Rectal smooth muscle tissue (tissue), 1 donor: Measurements from ENCODE around the gene ZNF212.
A peak's percentile ranks its signal among the peaks of the same experiment; 100 is the strongest.
"Not testable (repeated sequence)": the region's sequence is repeated elsewhere in the genome, so short reads cannot be mapped to it uniquely, and the experiment has no call there.

Source experiments
- H3K27ac ChIP-seq: one replicate; pipeline ENCODE4 v1.7.0; 2013; ENCODE audit warnings: low read depth, low read length, inconsistent platforms
- H3K27me3 ChIP-seq: one replicate; pipeline ENCODE4 v1.7.0; 2013; ENCODE audit warnings: low read length; ENCODE audit not compliant: control insufficient read depth, insufficient read depth
- H3K36me3 ChIP-seq: one replicate; pipeline ENCODE4 v1.7.0; 2013; ENCODE audit warnings: low read length; ENCODE audit not compliant: control insufficient read depth, insufficient read depth
- H3K4me1 ChIP-seq: one replicate; pipeline ENCODE4 v1.7.0; 2013; ENCODE audit warnings: low read length; ENCODE audit not compliant: control insufficient read depth, insufficient read depth
- H3K4me3 ChIP-seq: one replicate; pipeline ENCODE4 v1.7.0; 2013; ENCODE audit warnings: low read length
- H3K9ac ChIP-seq: one replicate; pipeline ENCODE4 v1.7.0; 2013; ENCODE audit warnings: low read length

Gene ZNF212

DNA sequence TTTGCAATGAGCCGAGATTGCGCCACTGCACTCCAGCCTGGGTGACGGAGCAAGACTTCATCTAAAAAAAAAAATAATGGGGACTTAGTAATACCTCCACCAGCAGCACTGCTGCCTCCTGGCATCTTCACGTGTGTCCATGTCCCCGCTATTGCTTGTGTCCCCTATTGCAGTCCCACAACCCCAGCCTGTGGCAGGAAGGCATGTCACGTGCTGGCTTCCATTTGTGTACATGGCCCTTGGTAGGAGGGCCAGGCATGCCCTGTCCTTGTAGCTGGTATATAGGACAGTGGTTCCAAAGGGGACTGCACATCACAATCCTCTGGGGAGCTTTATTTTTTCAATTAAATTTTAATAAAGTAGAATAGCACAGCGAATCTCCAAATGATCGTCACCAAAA is 28.3 kb downstream of the ZNF212 start:
- Histone ChIP-seq H3K27ac (no peak overlapping the region), H3K36me3 (peaks cover 13% of the 10 kb centered on the region), H3K4me3 (no peak overlapping the region), H3K4me1 (no peaks in the 10 kb centered on the region), H3K9ac (no peak overlapping the region), H3K27me3 (no peaks in the 10 kb centered on the region)

DNA sequence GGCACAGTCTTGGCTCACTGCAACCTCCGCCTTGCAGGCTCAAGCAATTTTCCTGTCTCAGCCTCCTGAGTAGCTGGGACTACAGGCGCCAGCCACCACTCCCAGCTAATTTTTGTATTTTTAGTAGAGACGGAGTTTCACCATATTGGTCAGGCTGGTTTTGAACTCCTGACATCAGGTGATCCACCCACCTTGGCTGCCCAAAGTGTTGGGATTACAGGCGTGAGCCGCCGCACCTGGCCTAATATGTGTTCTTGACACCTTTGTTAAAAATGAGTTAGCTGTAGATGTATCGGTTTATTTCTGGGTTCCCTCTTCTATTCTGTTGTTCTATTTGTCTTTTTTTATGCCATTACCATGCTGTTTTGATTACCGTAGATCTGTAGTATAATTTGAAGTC is 35.0 kb downstream of the ZNF212 start:
- not testable (repeated sequence) for H3K36me3 ChIP-seq, H3K27me3 ChIP-seq, H3K9ac ChIP-seq, H3K4me1 ChIP-seq, H3K27ac ChIP-seq, H3K4me3 ChIP-seq

GRCh38 chr7:149277871-149278270 is 38.4 kb downstream of the ZNF212 start:
- Histone ChIP-seq H3K4me1 (no peaks in the 10 kb centered on the region), H3K27me3 (no peaks in the 10 kb centered on the region), H3K4me3 (no peak overlapping the region), H3K27ac (no peak overlapping the region), H3K36me3 (peaks cover 10% of the 10 kb centered on the region), H3K9ac (no peak overlapping the region)

DNA sequence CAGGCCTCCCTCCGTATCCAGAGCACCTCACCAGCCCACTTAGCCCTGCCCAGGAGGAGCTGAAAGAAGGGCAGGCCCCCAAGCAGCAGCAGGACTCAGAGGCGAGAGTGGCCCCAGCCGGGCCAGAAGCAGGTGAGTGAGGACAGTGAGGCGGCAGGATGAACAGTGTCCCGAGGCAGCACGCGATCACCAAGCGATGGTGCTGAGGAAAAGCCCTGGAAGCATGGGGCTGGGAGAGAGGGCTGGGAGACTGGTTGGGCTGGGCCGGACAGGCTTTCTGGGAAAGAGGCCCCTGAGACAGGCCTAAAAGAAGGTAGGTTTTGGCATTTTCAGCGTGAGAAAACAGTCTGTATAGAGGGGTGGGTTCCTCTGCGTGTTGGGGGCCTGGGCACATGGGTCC is 38.9 kb downstream of the ZNF212 start:
- Histone ChIP-seq H3K4me3 (no peak overlapping the region), H3K27ac (no peak overlapping the region), H3K36me3 (peaks cover 10% of the 10 kb centered on the region), H3K4me1 (no peaks in the 10 kb centered on the region), H3K9ac (no peak overlapping the region), H3K27me3 (no peaks in the 10 kb centered on the region)

DNA sequence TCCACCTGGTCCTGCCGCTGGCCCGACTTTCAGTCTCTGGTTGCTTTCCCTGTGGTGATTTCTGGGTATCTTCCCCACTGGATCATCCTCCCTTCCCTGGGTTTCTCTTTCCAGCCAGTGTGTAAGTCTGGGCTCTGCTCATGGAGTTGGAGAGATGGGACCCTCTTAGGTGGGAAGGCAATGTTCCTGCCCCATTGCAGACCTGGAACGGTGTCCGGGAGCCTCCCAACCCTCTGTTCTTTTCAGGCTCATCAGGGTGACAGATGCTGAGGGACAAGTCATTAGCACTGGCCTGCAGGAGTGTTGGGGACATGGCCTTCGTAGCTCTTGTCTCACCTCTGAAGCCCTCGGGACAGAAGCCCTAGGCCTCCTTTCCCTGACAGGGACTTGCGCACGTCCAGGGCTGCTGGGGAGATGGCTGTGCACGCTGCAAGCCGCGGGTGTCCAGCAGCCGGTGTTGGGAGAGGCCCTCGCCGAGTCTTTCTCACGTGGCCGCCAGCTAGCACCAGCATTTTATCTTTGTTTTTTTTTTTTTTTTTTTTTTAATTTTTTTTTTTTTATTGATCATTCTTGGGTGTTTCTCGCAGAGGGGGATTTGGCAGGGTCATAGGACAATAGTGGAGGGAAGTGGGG is 39.8 kb downstream of the ZNF212 start:
- Histone ChIP-seq H3K36me3 (peaks cover 10% of the 10 kb centered on the region), H3K9ac (no peak overlapping the region), H3K4me3 (no peak overlapping the region), H3K4me1 (no peaks in the 10 kb centered on the region), H3K27me3 (no peaks in the 10 kb centered on the region), H3K27ac (no peak overlapping the region)

DNA sequence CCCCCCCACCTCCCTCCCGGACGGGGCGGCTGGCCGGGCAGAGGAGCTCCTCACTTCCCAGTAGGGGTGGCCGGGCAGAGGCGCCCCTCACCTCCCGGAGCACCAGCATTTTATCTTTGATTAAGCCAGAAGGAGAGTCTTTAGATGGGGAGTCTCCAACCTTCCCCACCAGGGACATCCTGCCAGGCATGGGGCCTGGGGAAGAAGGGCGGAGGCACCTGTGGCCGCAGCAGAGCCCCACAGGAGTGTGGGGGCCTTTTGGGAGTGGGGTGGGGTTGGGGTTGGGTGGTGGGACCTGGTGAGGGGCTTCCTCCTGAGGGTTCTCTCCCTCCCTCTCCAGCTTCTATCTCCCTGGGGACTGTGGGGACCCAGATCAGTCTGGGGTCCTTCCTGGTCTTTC is 40.7 kb downstream of the ZNF212 start:
- H3K27ac ChIP-seq, result no peak overlapping the region
- no peaks in the 10 kb centered on the region for H3K4me1 ChIP-seq
- H3K4me3 ChIP-seq, result no peak overlapping the region
- peaks cover 10% of the 10 kb centered on the region for H3K36me3 ChIP-seq
- no peaks in the 10 kb centered on the region for H3K27me3 ChIP-seq
- H3K9ac ChIP-seq, result no peak overlapping the region

GRCh38 chr7:149280661-149281507 is 41.4 kb downstream of the ZNF212 start:
- no peaks in the 10 kb centered on the region for H3K27me3 ChIP-seq
- H3K9ac ChIP-seq, result no peak overlapping the region
- no peak overlapping the region for H3K4me3 ChIP-seq
- H3K36me3 ChIP-seq, result peaks cover 10% of the 10 kb centered on the region
- no peak overlapping the region for H3K27ac ChIP-seq
- H3K4me1 ChIP-seq, result peaks cover 2% of the 10 kb centered on the region

- peaks cover 2% of the 10 kb centered on the region for H3K4me1 ChIP-seq
- no peak overlapping the region for H3K4me3 ChIP-seq
- H3K27me3 ChIP-seq, result no peaks in the 10 kb centered on the region
- peaks cover 10% of the 10 kb centered on the region for H3K36me3 ChIP-seq
- H3K27ac ChIP-seq, result no peak overlapping the region
- H3K9ac ChIP-seq, result no peak overlapping the region
Observed at GRCh38 chr7:149281508-149282330, 42.3 kb downstream of the ZNF212 start.

GRCh38 chr7:149282331-149282655 is 42.8 kb downstream of the ZNF212 start:
- Histone ChIP-seq H3K4me1 (peaks cover 2% of the 10 kb centered on the region), H3K36me3 (peaks cover 10% of the 10 kb centered on the region), H3K27ac (no peak overlapping the region), H3K27me3 (no peaks in the 10 kb centered on the region), H3K9ac (no peak overlapping the region), H3K4me3 (no peak overlapping the region)

- H3K27ac ChIP-seq, result no peak overlapping the region
- peaks cover 5% of the 10 kb centered on the region for H3K36me3 ChIP-seq
- H3K9ac ChIP-seq, result no peak overlapping the region
- H3K4me1 ChIP-seq, result peaks cover 2% of the 10 kb centered on the region
- H3K4me3 ChIP-seq, result no peak overlapping the region
- no peaks in the 10 kb centered on the region for H3K27me3 ChIP-seq
Observed at GRCh38 chr7:149283321-149283720, 43.9 kb downstream of the ZNF212 start.

DNA sequence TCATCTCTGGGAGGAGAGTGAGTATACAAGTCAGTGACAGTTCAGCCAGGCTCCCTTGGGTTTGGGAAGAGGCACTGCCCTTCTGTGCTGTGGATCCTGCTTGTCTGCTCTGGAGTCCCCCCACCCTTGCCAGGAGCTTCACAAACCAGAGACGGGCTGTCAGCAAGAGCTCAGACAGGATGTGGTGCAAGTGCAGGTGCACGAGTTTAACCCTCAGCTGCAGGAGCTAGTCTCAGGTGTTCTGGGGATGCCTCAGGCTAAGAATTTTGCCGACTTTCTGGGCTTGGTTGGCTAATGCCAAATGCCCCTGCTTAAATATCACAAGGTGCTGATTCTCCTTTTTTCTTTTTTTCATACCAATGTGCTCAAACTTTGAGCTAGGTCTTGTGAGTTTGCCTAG is 44.9 kb downstream of the ZNF212 start:
- H3K4me3 ChIP-seq, result peak overlapping the region; percentile 91
- peaks cover 2% of the 10 kb centered on the region for H3K4me1 ChIP-seq
- H3K27me3 ChIP-seq, result no peaks in the 10 kb centered on the region
- H3K9ac ChIP-seq, result no peak overlapping the region
- no peak overlapping the region for H3K27ac ChIP-seq
- no peaks in the 10 kb centered on the region for H3K36me3 ChIP-seq

DNA sequence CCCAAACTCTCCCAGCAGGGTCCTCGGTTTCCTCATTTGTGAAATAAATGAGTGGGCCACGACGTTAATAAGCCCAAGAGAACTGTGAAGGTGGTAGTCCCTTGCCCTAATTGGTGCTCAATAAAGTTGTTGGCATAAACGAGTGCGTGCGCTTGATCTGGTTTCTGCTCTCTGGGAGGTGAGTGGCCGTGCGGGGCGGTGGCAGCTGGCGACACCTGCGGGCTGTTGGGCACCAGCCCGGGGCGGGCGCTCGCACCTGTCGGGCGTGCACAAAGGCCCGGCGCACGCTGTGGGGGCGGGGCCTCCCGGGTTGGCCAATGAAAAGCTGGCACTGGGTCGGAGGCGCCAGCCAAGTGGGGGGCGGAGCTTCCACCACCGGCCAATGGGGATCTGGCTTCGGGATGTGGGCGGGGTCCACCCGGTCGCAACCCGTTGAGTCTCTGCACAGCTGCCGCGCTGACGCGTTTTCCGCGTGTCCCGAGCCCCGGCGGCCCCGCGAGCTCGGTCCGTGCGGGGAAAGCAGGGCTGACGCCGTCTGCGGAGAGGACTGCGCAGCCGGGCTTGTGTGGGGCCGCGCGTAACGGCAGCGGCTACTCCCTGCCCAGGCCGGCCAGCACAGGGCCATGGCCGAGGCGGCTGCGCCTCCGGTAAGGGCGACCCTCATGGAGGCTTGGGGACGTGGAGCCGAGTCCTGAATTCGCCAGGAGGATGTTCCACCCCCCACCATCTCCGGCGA is 45.6 kb downstream of the ZNF212 start:
- Histone ChIP-seq H3K27me3 (no peaks in the 10 kb centered on the region), H3K27ac (peak overlapping the region; percentile 49), H3K4me1 (peaks cover 2% of the 10 kb centered on the region), H3K9ac (peak overlapping the region; percentile 74), H3K4me3 (peak overlapping the region; percentile 91), H3K36me3 (no peaks in the 10 kb centered on the region)
